Measurements from ENCODE around the gene TP63. TPM values are rescaled to one million over a fixed set of nuclear protein-coding genes. Genes with fewer than 3 reads are reported as not detected.

The TP63 gene
- polyA plus RNA-seq, 1 donor from 2014 or later = 0.12 TPM

GRCh38 chr3:189766416-189766815, 135.2 kb downstream of the TP63 start:
- no peaks in the 10 kb centered on the region for H3K79me2 ChIP-seq (replicated peaks; ENCODE audit: insufficient read depth, low read length)
- TF ChIP-seq EP300 (conservative IDR thresholded peaks at IDR 0.05; ENCODE audit: poor library complexity, severe bottlenecking) = no peak
- no peak overlapping the region for H3K4me3 ChIP-seq (ENCODE audit: low read length)
- no peaks in the 10 kb centered on the region for H3K9me2 ChIP-seq (ENCODE audit: insufficient read depth, low read length)
- no peaks in the 10 kb centered on the region for H3K36me3 ChIP-seq (ENCODE audit: insufficient read depth, low read length)
- H3K9ac ChIP-seq (ENCODE audit: low read length) = no peak overlapping the region
- H4K20me1 ChIP-seq (ENCODE audit: insufficient read depth) = no peaks in the 10 kb centered on the region
- no peaks in the 10 kb centered on the region for H3K27me3 ChIP-seq (ENCODE audit: insufficient read depth, low read depth, low read length)
- H2AFZ ChIP-seq (ENCODE audit: low read depth, low read length) = no peak overlapping the region
- peaks cover under 1% of the 10 kb centered on the region for H3F3A ChIP-seq (ENCODE audit: insufficient read depth, low read length, poor library complexity, severe bottlenecking)
- H3K9me3 ChIP-seq (ENCODE audit: low read length) = no peaks in the 10 kb centered on the region
- H3K4me2 ChIP-seq (ENCODE audit: low read length) = no peak overlapping the region
- H3K27ac ChIP-seq (ENCODE audit: low read length) = no peak overlapping the region

- H3F3A ChIP-seq (ENCODE audit: insufficient read depth, low read length, poor library complexity, severe bottlenecking) = peaks cover 4% of the 10 kb centered on the region
- no peak overlapping the region for H3K4me2 ChIP-seq (ENCODE audit: low read length)
- H3K4me3 ChIP-seq (ENCODE audit: low read length) = no peak overlapping the region
- H3K9me3 ChIP-seq (ENCODE audit: low read length) = no peaks in the 10 kb centered on the region
- no peak for TF ChIP-seq CTCF (IDR thresholded peaks at IDR 0.05; ENCODE audit: poor library complexity, severe bottlenecking)
- TF ChIP-seq MXI1 (conservative IDR thresholded peaks at IDR 0.05; ENCODE audit: poor library complexity, severe bottlenecking) = no peak
- no peak for TF ChIP-seq EP300 (conservative IDR thresholded peaks at IDR 0.05; ENCODE audit: poor library complexity, severe bottlenecking)
- no peak for TF ChIP-seq REST (IDR thresholded peaks at IDR 0.05; ENCODE audit: borderline replicate concordance)
- no peak for TF ChIP-seq RAD21 (conservative IDR thresholded peaks at IDR 0.05)
- TF ChIP-seq SMC3 (conservative IDR thresholded peaks at IDR 0.05; ENCODE audit: poor library complexity) = no peak
- TF ChIP-seq TAF1 (IDR thresholded peaks at IDR 0.05; ENCODE audit: low read depth) = no peak
- no peak for TF ChIP-seq EZH2 (IDR thresholded peaks at IDR 0.05; ENCODE audit: borderline replicate concordance, insufficient read depth, low read length, poor library complexity, severe bottlenecking)
- no peak for TF ChIP-seq POLR2AphosphoS5 (IDR thresholded peaks at IDR 0.05)
- H2AFZ ChIP-seq (ENCODE audit: low read depth, low read length) = no peak overlapping the region
- no peaks in the 10 kb centered on the region for H3K36me3 ChIP-seq (ENCODE audit: insufficient read depth, low read length)
- H3K27ac ChIP-seq (ENCODE audit: low read length) = no peak overlapping the region
- H3K9me2 ChIP-seq (ENCODE audit: insufficient read depth, low read length) = no peaks in the 10 kb centered on the region
- no peaks in the 10 kb centered on the region for H4K20me1 ChIP-seq (ENCODE audit: insufficient read depth)
- no peaks in the 10 kb centered on the region for H3K27me3 ChIP-seq (ENCODE audit: insufficient read depth, low read depth, low read length)
- H3K79me2 ChIP-seq (replicated peaks; ENCODE audit: insufficient read depth, low read length) = no peaks in the 10 kb centered on the region
- no peak overlapping the region for H3K9ac ChIP-seq (ENCODE audit: low read length)
These were observed 140.8 kb downstream of the TP63 start for GRCh38 chr3:189771842-189772450.
